Loucy (cell line): ENCODE measurements around the gene DAB2.

Experiments
- EZH2phosphoT487 ChIP-seq: fragments of 200-600 bp; IDR thresholded peaks from 2 replicates; pipeline ENCODE4 v1.6.1; 2018; ENCODE audit warnings: antibody characterized with exemption, mild to moderate bottlenecking, moderate library complexity, borderline replicate concordance
- TF ChIP-seq, protein P1 (sequence below): fragments of 200-600 bp; sonication (generic); conservative IDR thresholded peaks from 2 replicates; pipeline ENCODE4 v1.5.1; 2014; ENCODE audit warnings: mild to moderate bottlenecking, antibody characterized with exemption, low read length

- TF ChIP-seq, protein P1, sequence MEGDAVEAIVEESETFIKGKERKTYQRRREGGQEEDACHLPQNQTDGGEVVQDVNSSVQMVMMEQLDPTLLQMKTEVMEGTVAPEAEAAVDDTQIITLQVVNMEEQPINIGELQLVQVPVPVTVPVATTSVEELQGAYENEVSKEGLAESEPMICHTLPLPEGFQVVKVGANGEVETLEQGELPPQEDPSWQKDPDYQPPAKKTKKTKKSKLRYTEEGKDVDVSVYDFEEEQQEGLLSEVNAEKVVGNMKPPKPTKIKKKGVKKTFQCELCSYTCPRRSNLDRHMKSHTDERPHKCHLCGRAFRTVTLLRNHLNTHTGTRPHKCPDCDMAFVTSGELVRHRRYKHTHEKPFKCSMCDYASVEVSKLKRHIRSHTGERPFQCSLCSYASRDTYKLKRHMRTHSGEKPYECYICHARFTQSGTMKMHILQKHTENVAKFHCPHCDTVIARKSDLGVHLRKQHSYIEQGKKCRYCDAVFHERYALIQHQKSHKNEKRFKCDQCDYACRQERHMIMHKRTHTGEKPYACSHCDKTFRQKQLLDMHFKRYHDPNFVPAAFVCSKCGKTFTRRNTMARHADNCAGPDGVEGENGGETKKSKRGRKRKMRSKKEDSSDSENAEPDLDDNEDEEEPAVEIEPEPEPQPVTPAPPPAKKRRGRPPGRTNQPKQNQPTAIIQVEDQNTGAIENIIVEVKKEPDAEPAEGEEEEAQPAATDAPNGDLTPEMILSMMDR, result no peak
- no peak for TF ChIP-seq EZH2phosphoT487
Measured at GRCh38 chr5:39461007-39461682, 36.4 kb upstream of the DAB2 start.
